ENCODE measurements around the gene TNFSF4.

Gene TNFSF4

GRCh38 chr1:173243300-173243699 is 36.2 kb upstream of the TNFSF4 start:
- Histone ChIP-seq H3K4me2 (ENCODE audit: low read depth, low read length, poor library complexity, severe bottlenecking) (no peak overlapping the region), H3K9me2 (replicated peaks; ENCODE audit: insufficient read depth, low read length) (no peaks in the 10 kb centered on the region), H3K9ac (ENCODE audit: low read length) (no peak overlapping the region), H3K4me3 (ENCODE audit: insufficient read depth, low read length, poor library complexity, severe bottlenecking) (no peak overlapping the region), H3K9me3 (ENCODE audit: insufficient read depth, low read length) (peaks cover 23% of the 10 kb centered on the region), H3K79me2 (ENCODE audit: insufficient read depth, low read length) (no peaks in the 10 kb centered on the region), H3F3A (ENCODE audit: insufficient read depth) (no peaks in the 10 kb centered on the region), H4K20me1 (ENCODE audit: low read depth, low read length) (no peaks in the 10 kb centered on the region), H3K27me3 (ENCODE audit: low read length) (no peaks in the 10 kb centered on the region), H2AFZ (ENCODE audit: low read depth, low read length, severe bottlenecking) (no peak overlapping the region), H3K27ac (ENCODE audit: low read depth, low read length) (no peak overlapping the region), H3K36me3 (ENCODE audit: low read length) (no peaks in the 10 kb centered on the region; the same call in 1 of the 2 replicates)
- TF ChIP-seq EZH2phosphoT487 (conservative IDR thresholded peaks at IDR 0.05; ENCODE audit: low read length), result no peak
- no peak for TF ChIP-seq CTCF (IDR thresholded peaks at IDR 0.05; ENCODE audit: insufficient read depth, low read length, poor library complexity, severe bottlenecking)

DNA sequence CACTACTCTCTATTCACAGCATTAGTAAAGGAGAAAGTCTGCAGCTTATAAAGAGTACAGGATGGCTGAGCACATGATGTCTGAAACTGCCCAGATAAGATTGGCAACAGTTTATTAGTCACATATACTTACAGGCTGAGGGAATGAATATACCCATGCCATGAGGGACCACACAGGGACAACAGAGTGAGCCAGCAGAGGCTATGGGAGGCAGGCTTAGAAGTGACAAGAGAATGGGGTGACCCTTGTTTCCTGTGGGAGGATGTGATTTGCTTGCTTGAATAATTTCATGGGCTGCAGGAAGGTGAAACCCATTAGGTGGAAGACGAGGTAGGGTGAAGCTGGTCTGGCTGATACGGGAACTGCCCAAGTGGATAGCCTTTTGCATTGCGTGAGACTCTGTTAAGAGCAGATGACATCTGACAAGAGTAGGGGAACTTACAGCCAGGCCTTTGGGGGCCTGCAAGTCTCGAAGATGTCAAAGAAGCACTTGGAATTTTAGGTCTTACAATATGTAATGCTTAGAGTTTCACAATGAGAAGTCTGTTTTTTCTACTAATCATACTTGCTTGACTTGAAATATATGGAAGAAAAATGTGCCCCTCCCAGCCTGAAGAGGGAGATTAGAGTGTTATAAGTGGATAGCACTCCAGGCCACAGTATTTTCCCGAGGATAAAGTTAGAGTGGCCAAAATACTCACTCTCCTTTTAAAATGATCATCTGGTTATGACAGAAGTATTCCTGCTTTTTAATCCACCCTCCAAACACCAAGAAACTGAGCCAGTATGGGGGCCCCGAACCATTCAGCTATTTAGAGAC is 34.6 kb upstream of the TNFSF4 start:
- Histone ChIP-seq H3K27me3 (ENCODE audit: low read length) (no peaks in the 10 kb centered on the region), H3K9ac (ENCODE audit: low read length) (no peak overlapping the region), H3K4me2 (ENCODE audit: low read depth, low read length, poor library complexity, severe bottlenecking) (no peak overlapping the region)

DNA sequence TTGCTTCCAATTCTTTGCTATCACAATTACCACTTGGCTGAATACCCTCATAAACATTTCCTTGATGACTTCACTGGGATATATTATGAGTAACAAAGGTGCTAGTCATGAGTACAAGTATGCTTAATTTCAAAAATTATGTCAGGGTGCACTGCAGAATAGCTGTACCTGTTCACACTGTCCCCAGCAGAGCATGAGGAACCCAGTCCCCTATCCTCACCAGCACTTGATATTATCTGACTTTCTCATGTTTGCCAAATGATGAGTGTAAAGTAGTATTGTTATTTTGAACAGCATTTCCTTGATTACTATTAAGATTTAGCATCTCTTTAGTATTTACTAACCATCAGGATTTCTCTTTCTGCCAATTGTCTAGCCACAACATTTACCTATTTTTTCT is 33.5 kb upstream of the TNFSF4 start:
- no peak overlapping the region for H3K27ac ChIP-seq (ENCODE audit: low read depth, low read length)
- no peaks in the 10 kb centered on the region for H3F3A ChIP-seq (ENCODE audit: insufficient read depth)
- no peaks in the 10 kb centered on the region for H3K27me3 ChIP-seq (ENCODE audit: low read length)
- H2AFZ ChIP-seq (ENCODE audit: low read depth, low read length, severe bottlenecking), result no peak overlapping the region
- no peaks in the 10 kb centered on the region; the same call in 1 of the 2 replicates for H3K36me3 ChIP-seq (ENCODE audit: low read length)
- no peaks in the 10 kb centered on the region for H4K20me1 ChIP-seq (ENCODE audit: low read depth, low read length)
- H3K9ac ChIP-seq (ENCODE audit: low read length), result no peak overlapping the region
- TF ChIP-seq CTCF (IDR thresholded peaks at IDR 0.05; ENCODE audit: insufficient read depth, low read length, poor library complexity, severe bottlenecking) (no peak), EZH2phosphoT487 (conservative IDR thresholded peaks at IDR 0.05; ENCODE audit: low read length) (no peak)
- no peak overlapping the region for H3K4me2 ChIP-seq (ENCODE audit: low read depth, low read length, poor library complexity, severe bottlenecking)
- no peaks in the 10 kb centered on the region for H3K79me2 ChIP-seq (ENCODE audit: insufficient read depth, low read length)
- no peaks in the 10 kb centered on the region for H3K9me2 ChIP-seq (replicated peaks; ENCODE audit: insufficient read depth, low read length)
- peaks cover 23% of the 10 kb centered on the region for H3K9me3 ChIP-seq (ENCODE audit: insufficient read depth, low read length)
- H3K4me3 ChIP-seq (ENCODE audit: insufficient read depth, low read length, poor library complexity, severe bottlenecking), result no peak overlapping the region

More for the DNA sequence above, 34.6 kb upstream of the TNFSF4 start:
- Histone ChIP-seq H4K20me1 (ENCODE audit: low read depth, low read length) (no peaks in the 10 kb centered on the region), H3K79me2 (ENCODE audit: insufficient read depth, low read length) (no peaks in the 10 kb centered on the region), H3K9me3 (ENCODE audit: insufficient read depth, low read length) (peaks cover 23% of the 10 kb centered on the region), H3K9me2 (replicated peaks; ENCODE audit: insufficient read depth, low read length) (no peaks in the 10 kb centered on the region), H3K4me3 (ENCODE audit: insufficient read depth, low read length, poor library complexity, severe bottlenecking) (no peak overlapping the region), H3F3A (ENCODE audit: insufficient read depth) (no peaks in the 10 kb centered on the region), H3K27ac (ENCODE audit: low read depth, low read length) (no peak overlapping the region), H2AFZ (ENCODE audit: low read depth, low read length, severe bottlenecking) (no peak overlapping the region), H3K36me3 (ENCODE audit: low read length) (no peaks in the 10 kb centered on the region; the same call in 1 of the 2 replicates)
- TF ChIP-seq CTCF (IDR thresholded peaks at IDR 0.05; ENCODE audit: insufficient read depth, low read length, poor library complexity, severe bottlenecking) (no peak), EZH2phosphoT487 (conservative IDR thresholded peaks at IDR 0.05; ENCODE audit: low read length) (no peak)

All from SU-DHL-6 (cell line).